Activated CD4-positive, CD25-positive, alpha-beta regulatory T cell treated with anti-CD3 and anti-CD28 coated beads, Interleukin-2, amount 50 U/mL, for 16 hours (primary cell): ENCODE results near the gene KRT85.
"Not testable (repeated sequence)": the region's sequence is repeated elsewhere in the genome, so short reads cannot be mapped to it uniquely, and the experiment has no call there.

Experiments used
- DNase-seq: peaks from one replicate; pipeline ENCODE4 v3.0.0-alpha.2; 2020; ENCODE audit warnings: low read depth, low spot score

The KRT85 gene

DNA sequence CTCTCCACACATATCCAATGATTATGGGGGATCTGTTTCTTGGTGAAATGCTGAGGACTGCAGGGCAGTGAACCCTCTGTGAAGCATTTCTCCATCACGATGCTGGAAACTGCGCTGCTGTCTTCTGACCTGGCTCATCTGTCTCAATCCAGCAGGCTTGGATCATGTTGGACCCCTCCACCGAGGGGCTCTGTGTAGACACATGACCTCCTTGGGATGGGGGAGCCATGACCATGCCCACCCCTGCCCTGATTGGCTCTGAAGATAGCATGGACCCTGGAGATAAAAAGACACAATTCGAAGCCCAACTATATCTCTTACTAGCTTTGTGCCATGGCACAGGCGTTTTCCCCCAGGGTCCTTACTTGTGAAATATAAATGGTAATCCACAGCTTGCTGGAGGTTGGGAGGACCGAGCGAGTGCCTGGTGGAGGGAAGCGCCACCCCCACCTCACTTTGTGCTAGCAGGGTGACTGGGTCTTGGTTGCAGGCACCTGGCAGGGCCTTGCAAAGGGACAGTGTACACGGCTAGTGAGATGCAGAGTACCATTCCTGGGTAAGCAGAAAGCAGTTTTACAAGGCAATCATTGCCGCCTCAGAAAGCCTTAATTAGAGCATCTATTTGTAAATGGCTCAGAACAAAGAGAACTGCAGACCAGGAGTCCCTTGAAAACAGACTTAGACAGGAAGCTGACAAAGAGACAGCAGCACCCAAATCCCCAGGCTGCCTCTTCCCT is 43.7 kb downstream of the KRT85 start:
- DNase-seq, result no peak

DNA sequence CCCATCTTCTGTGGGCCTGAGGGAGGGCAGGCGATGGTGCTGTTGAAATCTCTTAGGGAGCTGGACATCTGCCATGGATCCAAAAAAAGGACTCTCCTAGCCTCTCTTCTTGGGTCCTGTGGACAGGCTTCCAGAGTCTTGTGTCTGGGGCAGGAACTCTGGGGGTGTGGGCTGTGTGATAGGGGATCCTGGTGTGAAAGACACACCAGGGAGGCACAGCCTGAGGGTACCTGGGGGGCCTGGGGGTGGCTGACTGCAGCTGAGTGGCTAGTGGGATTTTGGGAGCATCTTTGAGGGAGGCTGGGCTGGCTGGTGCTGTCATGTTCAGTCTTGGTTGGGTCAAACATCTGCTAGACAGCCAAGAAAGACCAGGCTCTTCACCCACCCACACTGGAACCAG is 44.3 kb downstream of the KRT85 start:
- no peak for DNase-seq

DNA sequence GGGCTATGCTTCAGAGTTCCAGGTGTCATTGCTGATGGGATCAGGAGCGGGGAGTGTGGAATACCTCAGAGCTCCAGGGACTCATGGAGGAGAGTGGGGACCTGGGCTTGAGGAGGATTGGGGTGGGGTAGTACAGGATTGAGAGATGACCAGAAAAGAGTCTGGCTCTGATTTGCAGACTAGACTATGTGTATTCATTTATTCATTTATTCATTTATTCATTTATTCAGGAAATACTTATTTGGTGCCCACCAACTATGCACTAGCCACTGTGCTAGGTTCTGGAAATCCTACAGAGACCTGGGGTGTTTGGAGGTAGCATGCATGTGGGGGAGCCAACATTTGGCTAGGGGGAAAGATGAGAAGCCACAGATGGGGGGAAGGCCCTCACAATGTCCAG is 45.2 kb downstream of the KRT85 start:
- DNase-seq, result no peak

DNA sequence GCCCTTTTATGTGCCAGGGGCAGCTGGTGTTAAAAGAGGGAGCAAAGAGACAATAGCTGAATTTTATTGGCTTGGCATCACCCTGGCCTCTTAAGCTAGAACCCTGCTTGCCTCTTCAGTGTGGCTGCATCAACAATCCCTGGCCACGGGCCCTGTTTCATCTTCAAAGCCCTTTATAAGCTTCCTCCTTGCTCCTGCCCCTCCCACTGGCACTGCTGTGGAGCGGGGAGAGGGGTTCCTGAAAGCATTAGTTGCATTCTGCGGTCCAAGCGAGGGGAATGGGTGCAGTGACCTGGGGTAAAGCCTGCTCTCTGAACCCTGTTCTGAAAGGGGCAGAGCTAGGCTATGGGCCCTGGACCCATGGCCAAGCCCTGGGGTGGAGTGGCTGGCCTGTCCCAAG is 45.9 kb downstream of the KRT85 start:
- DNase-seq, result no peak

DNA sequence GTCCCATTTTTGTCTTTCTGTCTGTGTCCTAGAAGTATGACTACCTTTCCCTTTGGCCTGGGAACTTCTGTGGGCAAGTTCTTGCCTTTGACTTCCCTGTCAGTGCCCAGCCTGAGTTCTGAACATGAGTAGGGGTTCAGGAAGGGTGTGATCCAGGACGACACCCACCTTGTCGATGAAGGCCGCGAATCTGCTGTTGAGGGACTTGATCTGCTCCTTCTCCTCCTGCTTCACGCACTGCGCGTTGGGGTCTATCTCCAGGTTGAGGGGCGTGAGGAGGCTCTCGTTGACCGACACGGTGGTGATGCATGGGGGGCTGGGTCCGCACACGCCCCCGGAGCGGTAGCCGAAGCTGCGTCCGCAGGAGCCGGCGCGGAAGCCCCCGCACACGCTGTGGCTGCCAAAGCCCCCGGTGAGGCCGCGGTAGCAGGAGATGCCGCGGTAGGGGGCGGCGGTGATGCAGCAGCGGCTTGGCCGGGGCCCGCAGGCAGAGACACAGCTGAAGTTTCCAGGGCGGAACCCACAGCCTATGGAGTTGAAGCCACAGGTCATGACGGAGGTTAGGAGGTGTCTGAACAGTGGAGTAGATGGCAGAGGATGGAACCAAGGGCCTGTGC is 46.4 kb downstream of the KRT85 start, which contains the start of gene KRT83:
Gene KRT83 (minus strand): TSS at position 615 of the 617 bp plus-strand sequence. CDS start 63 bp downstream, at position 552.
- DNase-seq, result no peak

DNA sequence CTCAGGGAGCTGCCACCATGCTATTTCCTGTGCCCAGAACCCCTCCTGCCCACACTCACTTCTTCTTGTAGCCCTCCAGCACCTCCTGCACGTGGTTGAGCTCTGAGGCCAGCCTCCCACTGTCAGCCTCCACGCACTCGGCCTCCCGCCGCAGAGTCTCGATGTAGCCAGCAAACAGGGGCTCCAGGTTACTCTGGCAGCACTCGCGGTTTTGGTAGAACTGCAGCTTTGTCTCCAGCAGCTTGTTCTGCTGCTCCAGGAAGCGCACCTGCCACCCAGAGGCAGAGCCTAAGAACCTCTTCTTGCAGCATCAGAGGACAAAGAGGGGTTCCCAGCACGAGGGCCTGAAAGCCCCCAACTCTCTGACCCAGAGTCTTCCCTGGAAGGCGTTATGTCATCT is 48.2 kb downstream of the KRT85 start:
- no peak for DNase-seq

DNA sequence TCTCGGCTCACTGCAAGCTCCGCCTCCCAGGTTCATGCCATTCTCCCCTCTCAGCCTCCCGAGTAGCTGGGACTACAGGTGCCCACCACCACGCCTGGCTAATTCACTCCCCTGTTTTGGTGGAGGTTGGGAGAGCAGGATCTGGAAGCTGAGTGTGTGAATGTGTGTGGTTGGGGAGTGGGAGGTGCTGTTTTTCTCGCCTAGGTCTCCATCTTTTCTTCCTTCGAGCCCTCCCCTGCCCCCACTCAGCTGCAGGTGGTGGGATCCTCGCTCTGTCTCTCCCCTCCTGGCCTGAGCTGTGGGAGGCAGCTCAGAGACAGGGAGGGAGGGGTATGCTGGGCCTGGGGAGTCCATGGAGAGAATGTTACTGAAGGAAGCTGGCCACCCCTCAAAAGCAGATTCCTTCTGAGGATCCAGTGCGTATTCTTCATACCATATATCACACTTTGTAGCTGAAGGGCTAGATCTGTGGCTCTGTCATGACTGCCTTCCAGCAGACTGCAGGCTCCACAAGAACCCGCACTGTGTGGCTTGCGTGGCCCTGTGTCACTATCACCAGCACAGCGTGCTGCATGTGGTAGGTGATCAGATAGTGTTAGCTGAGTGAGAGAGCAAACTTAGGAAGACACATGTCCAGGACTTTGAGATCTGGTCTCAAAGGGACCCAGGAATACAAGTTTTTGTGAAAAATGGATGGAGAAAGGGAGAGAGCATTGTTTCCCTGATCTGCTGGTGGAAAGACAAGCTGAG is 48.9 kb downstream of the KRT85 start:
- no peak for DNase-seq

DNA sequence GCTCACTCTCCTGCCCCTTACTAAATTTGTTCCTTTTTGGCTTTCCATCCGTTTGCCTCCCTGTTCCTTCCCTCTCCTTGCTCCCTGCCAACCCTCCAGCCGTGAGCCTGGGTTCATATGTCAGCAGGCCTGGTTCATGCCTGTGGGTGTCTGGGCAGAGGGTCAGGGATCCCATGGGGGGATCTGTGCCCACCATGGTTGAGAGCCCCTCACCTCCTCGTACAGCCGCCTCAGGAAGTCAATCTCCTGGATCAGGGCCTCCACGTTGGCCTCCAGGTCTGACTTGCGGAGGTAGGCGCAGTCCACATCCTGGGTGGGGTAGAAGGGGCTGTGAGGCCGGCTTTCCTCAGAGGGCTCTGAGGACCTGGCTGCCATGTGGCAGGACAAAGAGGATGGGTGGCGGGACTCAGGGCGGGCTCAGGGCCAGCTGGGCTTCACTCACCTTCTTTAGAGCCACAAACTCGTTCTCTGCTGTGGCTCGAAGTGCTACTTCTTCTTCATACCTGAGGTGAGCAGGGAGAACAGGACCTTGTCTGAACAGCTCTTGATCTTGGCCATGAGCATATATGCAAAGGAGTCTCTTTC is 49.7 kb downstream of the KRT85 start:
- no peak for DNase-seq

DNA sequence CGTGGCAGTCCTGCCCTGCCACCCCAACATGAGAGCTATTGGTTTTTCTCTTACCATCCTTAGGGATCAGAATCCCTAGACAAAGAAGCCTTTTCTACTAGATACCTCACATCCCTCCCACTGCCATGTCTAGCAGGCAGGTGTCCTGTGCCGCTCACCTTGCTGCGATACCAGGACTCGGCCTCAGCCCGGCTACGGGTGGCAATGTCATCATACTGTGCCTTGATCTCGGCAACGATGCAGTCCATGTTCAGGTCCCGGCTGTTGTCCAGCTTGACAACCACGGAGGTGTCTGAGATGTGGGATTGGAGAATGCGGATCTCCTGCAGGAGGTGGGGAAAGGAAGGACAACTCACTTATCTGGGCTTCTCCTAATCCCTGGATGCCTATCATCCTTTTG is 50.6 kb downstream of the KRT85 start:
- DNase-seq, result no peak

DNA sequence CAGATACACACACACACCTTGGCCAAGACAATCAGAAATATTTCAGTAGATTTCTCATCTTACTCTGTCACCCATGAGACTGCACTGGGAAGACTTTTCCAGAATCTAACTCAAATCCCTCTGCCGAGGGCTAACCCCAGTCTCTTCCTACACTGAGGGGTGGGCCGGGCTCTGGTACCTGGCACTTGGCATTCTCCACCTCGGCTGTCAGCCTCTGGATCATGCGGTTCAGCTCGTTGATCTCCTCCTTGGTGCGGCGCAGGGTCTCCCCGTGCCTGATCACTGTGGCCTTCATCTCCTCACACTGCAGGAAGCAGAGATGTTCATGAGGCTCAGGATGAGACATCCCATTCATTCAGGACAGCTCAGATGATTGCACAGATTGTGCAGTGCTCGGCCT is 51.0 kb downstream of the KRT85 start:
- no peak for DNase-seq

DNA sequence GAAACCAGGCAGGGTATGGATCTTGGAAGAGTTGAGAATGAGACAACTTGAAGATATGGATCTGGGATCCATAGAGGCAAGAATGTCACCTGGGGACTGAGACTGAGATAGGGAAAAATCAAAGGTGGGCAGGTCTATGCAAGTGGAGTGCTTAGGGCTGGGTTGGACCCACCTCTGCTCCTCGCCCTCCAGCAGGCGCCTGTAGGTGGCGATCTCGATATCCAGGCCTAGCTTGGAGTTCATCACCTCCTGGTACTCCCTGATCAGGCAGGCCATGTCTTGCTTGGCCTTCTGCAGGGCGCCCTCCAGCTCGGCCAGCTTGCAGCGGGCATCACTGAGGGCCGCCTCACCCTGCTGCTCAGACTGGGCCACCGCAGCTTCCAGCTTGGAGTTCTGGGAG is 51.6 kb downstream of the KRT85 start:
- not testable (repeated sequence) for DNase-seq

DNA sequence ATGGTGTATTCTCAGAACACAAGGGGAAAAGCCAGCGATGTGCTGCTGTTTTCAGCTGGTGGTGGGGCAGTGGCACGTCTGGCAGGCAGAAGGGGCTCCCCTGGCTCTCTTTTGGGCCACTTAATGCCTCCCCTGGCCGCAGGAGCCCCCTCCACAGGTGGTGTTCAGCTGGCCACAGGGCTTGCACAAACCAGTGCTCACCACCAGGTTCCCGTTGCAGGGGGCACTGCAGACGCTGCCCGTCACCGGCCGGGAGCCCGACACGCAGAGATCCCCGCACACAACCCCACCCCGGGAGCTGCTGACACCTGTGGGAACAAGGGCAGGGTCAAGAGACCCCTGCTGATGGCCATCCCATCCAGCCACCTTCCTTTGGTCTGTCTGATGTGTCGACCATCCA is 52.8 kb downstream of the KRT85 start:
- DNase-seq, result no peak

DNA sequence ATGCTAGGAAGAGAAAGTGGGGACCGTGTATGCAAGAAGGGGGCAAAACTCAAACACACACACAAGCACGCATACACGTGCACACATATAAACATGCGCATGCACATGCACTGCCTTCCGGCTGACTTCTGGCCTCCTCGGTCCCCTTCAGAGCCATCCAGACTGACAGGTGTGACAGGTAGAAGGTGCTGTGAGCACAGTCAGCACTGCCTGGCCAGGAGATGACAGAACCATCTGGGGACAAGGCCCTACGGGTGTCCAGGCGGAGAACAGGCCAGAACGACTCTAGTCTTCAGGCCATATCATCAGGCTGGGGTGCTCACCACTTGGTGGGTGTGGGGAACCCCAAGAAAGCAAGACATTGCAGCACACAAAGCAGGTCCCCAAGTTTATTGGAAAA is 53.4 kb downstream of the KRT85 start:
- no peak for DNase-seq

DNA sequence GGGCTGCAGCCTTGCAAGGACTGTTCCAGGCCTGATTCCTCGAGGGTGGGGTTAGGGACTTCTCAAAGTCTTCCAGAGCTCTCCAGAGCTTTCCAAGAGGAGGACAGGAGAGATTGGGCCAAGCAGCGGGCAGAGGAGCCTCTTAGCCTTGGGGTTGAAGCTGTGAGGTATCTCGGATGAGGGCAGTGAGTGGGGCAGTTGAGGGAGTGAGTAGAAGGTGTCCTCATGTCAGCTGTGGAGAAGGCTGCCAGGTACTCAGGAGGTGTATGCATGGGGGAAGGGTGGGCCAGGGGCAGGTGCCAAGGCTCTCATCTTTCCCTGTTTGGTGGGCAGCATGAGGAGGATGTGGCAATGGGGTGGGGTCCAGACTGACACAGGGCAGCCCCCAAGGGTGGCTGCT is 53.8 kb downstream of the KRT85 start:
- DNase-seq, result no peak

DNA sequence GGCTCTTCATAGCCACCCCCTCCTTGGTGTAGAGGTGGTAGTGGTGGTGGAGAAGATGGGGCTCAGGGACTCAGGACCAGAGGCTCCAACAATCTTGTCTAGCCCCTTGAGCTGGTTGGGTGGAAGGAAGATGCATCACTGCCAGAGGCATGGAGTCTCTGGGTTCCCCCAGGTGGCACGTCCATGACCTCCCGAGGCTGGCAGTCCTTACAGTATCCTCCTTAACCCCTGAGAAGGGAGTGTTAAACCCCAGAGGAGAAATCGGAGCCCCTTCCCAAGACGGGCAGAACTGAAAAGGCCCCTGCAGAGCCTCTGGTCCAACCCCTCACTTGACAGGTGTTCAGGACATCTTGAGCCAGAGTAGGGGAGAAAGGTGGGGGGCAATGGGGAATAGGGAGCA is 55.2 kb downstream of the KRT85 start:
- DNase-seq, result no peak

DNA sequence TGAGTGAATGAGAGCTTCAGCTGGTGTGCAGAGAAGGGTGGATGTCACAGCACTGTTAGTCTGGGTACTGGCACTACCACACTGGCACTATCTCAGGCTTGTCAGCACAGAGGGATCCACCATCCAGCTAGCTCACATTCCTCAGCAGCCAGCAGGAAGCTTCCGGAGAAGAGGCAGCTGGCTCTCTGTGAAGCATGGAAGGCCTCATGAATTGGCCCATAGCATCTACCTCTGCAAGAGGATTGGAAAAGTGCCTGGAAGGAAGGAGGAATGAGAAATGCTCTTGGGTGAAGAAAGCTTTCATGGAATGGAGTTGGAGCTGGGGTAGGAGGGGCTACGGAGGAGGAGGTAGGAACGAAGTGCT is 56.0 kb downstream of the KRT85 start:
- no peak for DNase-seq

DNA sequence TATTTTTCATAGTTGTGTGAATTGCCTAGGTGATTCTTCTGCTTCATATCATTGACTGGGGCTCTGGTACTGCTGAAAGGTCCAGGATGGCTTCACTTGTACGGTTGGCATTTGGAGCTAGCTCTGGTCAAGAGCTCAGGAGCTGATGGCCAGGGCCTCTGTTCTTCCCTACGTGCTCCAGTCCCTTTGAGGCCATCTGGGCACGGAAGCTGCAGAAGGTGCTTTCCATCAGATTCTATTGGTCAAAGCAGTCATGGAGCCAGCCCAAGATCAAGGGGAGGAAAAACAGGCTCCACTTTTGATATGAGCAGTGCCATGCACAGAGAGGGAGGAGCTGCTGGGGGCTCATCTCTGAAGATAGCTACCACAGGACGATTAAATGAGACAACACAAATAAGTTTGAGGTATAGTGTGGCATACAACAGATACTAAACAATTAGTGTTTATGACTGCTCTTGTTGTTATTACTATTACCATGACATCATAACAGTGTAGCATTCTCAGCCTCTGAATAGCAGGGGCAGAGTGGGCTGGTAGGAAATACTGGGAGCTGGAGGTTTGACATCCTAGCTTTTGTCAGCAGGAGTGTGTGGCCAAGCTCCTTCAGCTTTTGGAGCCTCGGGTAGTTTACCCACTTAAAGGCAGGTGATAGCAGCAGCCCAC is 56.5 kb downstream of the KRT85 start:
- DNase-seq, result no peak
